HG02938 (cell line): ENCODE data around the gene TCEA3.

ENCODE experiments used
- ATAC-seq: cut with Tn5 transposase; IDR thresholded peaks from one replicate; pipeline ENCODE4 v1.9.1; 2021; ENCODE audit warnings: mild to moderate bottlenecking, moderate library complexity; ENCODE audit not compliant: unreplicated experiment

TCEA3 gene

GRCh38 chr1:23424293-23425192 is at the start of gene TCEA3:
Gene TCEA3 (minus strand): TSS chr1:23424748. CDS start chr1:23424633, 115 bp downstream.
- no peak for ATAC-seq

- no peak for ATAC-seq
Measured at GRCh38 chr1:23473037-23473800, 48.7 kb upstream of the TCEA3 start.

GRCh38 chr1:23472351-23473036 is 47.9 kb upstream of the TCEA3 start:
- no peak for ATAC-seq

GRCh38 chr1:23471473-23472075 is 47.0 kb upstream of the TCEA3 start:
- ATAC-seq: no peak

GRCh38 chr1:23470282-23471070 is 45.9 kb upstream of the TCEA3 start:
- no peak for ATAC-seq

GRCh38 chr1:23469372-23469982 is 44.9 kb upstream of the TCEA3 start:
- no peak for ATAC-seq

GRCh38 chr1:23466423-23466989 is 42.0 kb upstream of the TCEA3 start:
- no peak for ATAC-seq

- no peak for ATAC-seq
Measured at GRCh38 chr1:23463286-23463685, 38.7 kb upstream of the TCEA3 start.

GRCh38 chr1:23462766-23463165 is 38.2 kb upstream of the TCEA3 start:
- ATAC-seq: no peak

GRCh38 chr1:23461050-23461449 is 36.5 kb upstream of the TCEA3 start:
- no peak for ATAC-seq

GRCh38 chr1:23460519-23460918 is 36.0 kb upstream of the TCEA3 start:
- no peak for ATAC-seq

- ATAC-seq: no peak
Measured at GRCh38 chr1:23459338-23459757, 34.8 kb upstream of the TCEA3 start.

- ATAC-seq: no peak
Measured at GRCh38 chr1:23456226-23456625, 31.7 kb upstream of the TCEA3 start.

- no peak for ATAC-seq
Measured at GRCh38 chr1:23453455-23454000, 29.0 kb upstream of the TCEA3 start.

GRCh38 chr1:23452011-23452411 is 27.5 kb upstream of the TCEA3 start:
- no peak for ATAC-seq

GRCh38 chr1:23451441-23451840 is 26.9 kb upstream of the TCEA3 start:
- ATAC-seq: no peak

- no peak for ATAC-seq
Measured at GRCh38 chr1:23450894-23451293, 26.3 kb upstream of the TCEA3 start.

GRCh38 chr1:23449958-23450357 is 25.4 kb upstream of the TCEA3 start:
- no peak for ATAC-seq

- no peak for ATAC-seq
Measured at GRCh38 chr1:23449306-23449705, 24.8 kb upstream of the TCEA3 start.
